ENCODE measurements around the gene EEF1E1.

EEF1E1 gene

DNA sequence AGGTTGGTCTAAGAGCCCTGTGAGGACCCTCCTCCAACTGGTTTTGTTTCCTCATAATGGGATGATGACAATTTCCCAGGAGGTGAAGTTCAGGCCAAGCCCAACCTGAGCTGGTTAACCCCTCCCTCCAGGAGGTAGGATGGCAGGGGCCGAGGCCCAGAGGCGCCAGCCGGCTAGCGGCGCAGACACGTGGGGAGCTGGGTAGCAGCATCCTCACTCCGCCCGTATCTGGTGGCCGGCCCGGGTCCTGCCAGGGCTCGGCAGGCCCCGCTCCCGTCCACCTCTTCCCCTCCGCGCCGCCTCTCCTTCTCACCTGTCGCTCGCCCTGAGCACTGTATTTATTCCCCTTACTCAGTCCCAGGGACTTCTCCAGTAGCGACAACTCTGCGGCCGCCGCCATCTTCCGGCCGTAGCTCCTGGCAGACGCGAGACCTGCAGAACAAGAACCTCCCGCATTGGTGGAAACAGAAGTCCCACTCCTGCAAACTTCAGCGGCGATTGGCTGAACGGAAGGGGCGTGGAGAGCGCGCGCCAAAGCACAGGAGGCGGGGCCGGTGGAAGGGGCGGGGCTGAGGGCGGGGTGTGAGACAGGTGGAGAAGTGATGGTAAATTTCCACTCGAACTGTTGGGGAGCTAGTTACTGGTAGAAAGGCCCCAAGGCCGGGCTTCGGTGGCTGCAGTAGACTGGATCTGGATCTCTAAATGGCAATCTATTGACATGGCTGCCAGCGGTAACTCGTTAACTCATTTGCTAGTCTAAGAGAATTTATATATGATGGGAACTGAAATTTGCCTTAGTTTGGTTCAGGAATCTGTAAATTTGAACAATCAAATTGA lies at the start of gene EEF1E1:
Gene EEF1E1 (minus strand): TSS at position 427 of the 837 bp plus-strand sequence. CDS start 27 bp downstream, at position 400.
- peak within 1 kb of the TSS; percentile 71 for H3K4me3 ChIP-seq (ENCODE audit: low read depth, low read length)
- ChIA-PET POLR2A (interaction anchor here (0.6 to 1.8 kb wide), 30 partner anchors 10 to 839 kb away, joined by 3 to 37 read pairs (median 4); partner anchors contain the start of genes BLOC1S5, BMP6 and SNRNP48), CTCF (interaction anchor here (0.5 to 1.5 kb wide), 5 partner anchors 18 to 775 kb away, joined by 3 to 5 read pairs (median 4); partner anchors contain the start of gene BMP6)
- H3K4me1 ChIP-seq (ENCODE audit: control insufficient read depth, insufficient read depth, low read length): peaks cover 3% of the 10 kb centered on the region; the same call in 1 of the 2 replicates
- peaks cover 8 to 22% of the 10 kb centered on the region in 2 experiments for H3K36me3 ChIP-seq (ENCODE audit: control insufficient read depth in 2 of 2, insufficient read depth in 1 of 2, low read length in 2 of 2)
- H3K27ac ChIP-seq (ENCODE audit: extremely low read depth, low read depth, low read length): peak within 1 kb of the TSS; percentile 77
- no peaks in the 10 kb centered on the region for H3K9me3 ChIP-seq (ENCODE audit: control insufficient read depth, insufficient read depth, low read depth, low read length)
- TF ChIP-seq, protein P1, sequence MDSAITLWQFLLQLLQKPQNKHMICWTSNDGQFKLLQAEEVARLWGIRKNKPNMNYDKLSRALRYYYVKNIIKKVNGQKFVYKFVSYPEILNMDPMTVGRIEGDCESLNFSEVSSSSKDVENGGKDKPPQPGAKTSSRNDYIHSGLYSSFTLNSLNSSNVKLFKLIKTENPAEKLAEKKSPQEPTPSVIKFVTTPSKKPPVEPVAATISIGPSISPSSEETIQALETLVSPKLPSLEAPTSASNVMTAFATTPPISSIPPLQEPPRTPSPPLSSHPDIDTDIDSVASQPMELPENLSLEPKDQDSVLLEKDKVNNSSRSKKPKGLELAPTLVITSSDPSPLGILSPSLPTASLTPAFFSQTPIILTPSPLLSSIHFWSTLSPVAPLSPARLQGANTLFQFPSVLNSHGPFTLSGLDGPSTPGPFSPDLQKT (IDR thresholded peaks at IDR 0.05; ENCODE audit: borderline replicate concordance, low read depth, low read length): no peak
- TF ChIP-seq ZNF629 (tag by site-specific recombination; IDR thresholded peaks at IDR 0.05) (no peak; the same call in 1 of the 2 replicates), ZNF155 (tag by site-specific recombination; IDR thresholded peaks at IDR 0.05) (no peak), ZNF777 (tag by site-specific recombination; IDR thresholded peaks at IDR 0.05; ENCODE audit: borderline replicate concordance) (no peak), ZBTB7A (tag by site-specific recombination; IDR thresholded peaks at IDR 0.05; ENCODE audit: low read depth) (no peak), ZNF366 (tag by site-specific recombination; conservative IDR thresholded peaks at IDR 0.05) (peak; percentile 27; the same call in 1 of the 2 replicates), ZNF341 (tag by site-specific recombination; IDR thresholded peaks at IDR 0.05; ENCODE audit: low read depth) (no peak), GLI2 (tag by site-specific recombination; IDR thresholded peaks at IDR 0.05; ENCODE audit: borderline replicate concordance, low read depth) (no peak), GFI1B (tag by site-specific recombination; IDR thresholded peaks at IDR 0.05) (no peak), ZNF600 (tag by site-specific recombination; IDR thresholded peaks at IDR 0.05) (peak; percentile 61; the same call in 1 of the 2 replicates), ZNF202 (tag by site-specific recombination; IDR thresholded peaks at IDR 0.05; ENCODE audit: borderline replicate concordance) (no peak), OVOL3 (tag by site-specific recombination; IDR thresholded peaks at IDR 0.05) (no peak), KLF9 (tag by site-specific recombination; IDR thresholded peaks at IDR 0.05; ENCODE audit: low read depth) (peak; percentile 94), ZXDB (tag by site-specific recombination; IDR thresholded peaks at IDR 0.05) (peak; percentile 96), ZNF660 (tag by site-specific recombination; IDR thresholded peaks at IDR 0.05) (no peak; the same call in 1 of the 2 replicates), ZSCAN16 (tag by site-specific recombination; IDR thresholded peaks at IDR 0.05) (no peak), ZNF610 (tag by site-specific recombination; IDR thresholded peaks at IDR 0.05; ENCODE audit: borderline replicate concordance) (peak; percentile 73; the same call in 1 of the 2 replicates), ZNF514 (tag by site-specific recombination; IDR thresholded peaks at IDR 0.05) (no peak)
- TF ChIP-seq, protein P2, sequence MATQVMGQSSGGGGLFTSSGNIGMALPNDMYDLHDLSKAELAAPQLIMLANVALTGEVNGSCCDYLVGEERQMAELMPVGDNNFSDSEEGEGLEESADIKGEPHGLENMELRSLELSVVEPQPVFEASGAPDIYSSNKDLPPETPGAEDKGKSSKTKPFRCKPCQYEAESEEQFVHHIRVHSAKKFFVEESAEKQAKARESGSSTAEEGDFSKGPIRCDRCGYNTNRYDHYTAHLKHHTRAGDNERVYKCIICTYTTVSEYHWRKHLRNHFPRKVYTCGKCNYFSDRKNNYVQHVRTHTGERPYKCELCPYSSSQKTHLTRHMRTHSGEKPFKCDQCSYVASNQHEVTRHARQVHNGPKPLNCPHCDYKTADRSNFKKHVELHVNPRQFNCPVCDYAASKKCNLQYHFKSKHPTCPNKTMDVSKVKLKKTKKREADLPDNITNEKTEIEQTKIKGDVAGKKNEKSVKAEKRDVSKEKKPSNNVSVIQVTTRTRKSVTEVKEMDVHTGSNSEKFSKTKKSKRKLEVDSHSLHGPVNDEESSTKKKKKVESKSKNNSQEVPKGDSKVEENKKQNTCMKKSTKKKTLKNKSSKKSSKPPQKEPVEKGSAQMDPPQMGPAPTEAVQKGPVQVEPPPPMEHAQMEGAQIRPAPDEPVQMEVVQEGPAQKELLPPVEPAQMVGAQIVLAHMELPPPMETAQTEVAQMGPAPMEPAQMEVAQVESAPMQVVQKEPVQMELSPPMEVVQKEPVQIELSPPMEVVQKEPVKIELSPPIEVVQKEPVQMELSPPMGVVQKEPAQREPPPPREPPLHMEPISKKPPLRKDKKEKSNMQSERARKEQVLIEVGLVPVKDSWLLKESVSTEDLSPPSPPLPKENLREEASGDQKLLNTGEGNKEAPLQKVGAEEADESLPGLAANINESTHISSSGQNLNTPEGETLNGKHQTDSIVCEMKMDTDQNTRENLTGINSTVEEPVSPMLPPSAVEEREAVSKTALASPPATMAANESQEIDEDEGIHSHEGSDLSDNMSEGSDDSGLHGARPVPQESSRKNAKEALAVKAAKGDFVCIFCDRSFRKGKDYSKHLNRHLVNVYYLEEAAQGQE (tag by site-specific recombination; IDR thresholded peaks at IDR 0.05): peak; percentile 47; the same call in 1 of the 2 replicates
- TF ChIP-seq, protein P3, sequence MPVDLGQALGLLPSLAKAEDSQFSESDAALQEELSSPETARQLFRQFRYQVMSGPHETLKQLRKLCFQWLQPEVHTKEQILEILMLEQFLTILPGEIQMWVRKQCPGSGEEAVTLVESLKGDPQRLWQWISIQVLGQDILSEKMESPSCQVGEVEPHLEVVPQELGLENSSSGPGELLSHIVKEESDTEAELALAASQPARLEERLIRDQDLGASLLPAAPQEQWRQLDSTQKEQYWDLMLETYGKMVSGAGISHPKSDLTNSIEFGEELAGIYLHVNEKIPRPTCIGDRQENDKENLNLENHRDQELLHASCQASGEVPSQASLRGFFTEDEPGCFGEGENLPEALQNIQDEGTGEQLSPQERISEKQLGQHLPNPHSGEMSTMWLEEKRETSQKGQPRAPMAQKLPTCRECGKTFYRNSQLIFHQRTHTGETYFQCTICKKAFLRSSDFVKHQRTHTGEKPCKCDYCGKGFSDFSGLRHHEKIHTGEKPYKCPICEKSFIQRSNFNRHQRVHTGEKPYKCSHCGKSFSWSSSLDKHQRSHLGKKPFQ (tag by site-specific recombination; IDR thresholded peaks at IDR 0.05): 0 out of 2 replicates have a peak, but pooled peaks have one; percentile 27
- TF ChIP-seq, protein P4, sequence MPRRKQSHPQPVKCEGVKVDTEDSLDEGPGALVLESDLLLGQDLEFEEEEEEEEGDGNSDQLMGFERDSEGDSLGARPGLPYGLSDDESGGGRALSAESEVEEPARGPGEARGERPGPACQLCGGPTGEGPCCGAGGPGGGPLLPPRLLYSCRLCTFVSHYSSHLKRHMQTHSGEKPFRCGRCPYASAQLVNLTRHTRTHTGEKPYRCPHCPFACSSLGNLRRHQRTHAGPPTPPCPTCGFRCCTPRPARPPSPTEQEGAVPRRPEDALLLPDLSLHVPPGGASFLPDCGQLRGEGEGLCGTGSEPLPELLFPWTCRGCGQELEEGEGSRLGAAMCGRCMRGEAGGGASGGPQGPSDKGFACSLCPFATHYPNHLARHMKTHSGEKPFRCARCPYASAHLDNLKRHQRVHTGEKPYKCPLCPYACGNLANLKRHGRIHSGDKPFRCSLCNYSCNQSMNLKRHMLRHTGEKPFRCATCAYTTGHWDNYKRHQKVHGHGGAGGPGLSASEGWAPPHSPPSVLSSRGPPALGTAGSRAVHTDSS (tag by site-specific recombination; IDR thresholded peaks at IDR 0.05): no peak
- TF ChIP-seq, protein P5, sequence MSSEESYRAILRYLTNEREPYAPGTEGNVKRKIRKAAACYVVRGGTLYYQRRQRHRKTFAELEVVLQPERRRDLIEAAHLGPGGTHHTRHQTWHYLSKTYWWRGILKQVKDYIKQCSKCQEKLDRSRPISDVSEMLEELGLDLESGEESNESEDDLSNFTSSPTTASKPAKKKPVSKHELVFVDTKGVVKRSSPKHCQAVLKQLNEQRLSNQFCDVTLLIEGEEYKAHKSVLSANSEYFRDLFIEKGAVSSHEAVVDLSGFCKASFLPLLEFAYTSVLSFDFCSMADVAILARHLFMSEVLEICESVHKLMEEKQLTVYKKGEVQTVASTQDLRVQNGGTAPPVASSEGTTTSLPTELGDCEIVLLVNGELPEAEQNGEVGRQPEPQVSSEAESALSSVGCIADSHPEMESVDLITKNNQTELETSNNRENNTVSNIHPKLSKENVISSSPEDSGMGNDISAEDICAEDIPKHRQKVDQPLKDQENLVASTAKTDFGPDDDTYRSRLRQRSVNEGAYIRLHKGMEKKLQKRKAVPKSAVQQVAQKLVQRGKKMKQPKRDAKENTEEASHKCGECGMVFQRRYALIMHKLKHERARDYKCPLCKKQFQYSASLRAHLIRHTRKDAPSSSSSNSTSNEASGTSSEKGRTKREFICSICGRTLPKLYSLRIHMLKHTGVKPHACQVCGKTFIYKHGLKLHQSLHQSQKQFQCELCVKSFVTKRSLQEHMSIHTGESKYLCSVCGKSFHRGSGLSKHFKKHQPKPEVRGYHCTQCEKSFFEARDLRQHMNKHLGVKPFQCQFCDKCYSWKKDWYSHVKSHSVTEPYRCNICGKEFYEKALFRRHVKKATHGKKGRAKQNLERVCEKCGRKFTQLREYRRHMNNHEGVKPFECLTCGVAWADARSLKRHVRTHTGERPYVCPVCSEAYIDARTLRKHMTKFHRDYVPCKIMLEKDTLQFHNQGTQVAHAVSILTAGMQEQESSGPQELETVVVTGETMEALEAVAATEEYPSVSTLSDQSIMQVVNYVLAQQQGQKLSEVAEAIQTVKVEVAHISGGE (tag by site-specific recombination; conservative IDR thresholded peaks at IDR 0.05; ENCODE audit: low read depth): peak; percentile 27; the same call in 1 of the 2 replicates
- TF ChIP-seq, protein P6, sequence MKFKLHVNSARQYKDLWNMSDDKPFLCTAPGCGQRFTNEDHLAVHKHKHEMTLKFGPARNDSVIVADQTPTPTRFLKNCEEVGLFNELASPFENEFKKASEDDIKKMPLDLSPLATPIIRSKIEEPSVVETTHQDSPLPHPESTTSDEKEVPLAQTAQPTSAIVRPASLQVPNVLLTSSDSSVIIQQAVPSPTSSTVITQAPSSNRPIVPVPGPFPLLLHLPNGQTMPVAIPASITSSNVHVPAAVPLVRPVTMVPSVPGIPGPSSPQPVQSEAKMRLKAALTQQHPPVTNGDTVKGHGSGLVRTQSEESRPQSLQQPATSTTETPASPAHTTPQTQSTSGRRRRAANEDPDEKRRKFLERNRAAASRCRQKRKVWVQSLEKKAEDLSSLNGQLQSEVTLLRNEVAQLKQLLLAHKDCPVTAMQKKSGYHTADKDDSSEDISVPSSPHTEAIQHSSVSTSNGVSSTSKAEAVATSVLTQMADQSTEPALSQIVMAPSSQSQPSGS (tag by site-specific recombination; IDR thresholded peaks at IDR 0.05; ENCODE audit: low read depth): no peak
